Ascending aorta (tissue), 2 donors: ENCODE measurements around the gene FHIT. TPM values are rescaled to one million over a fixed set of nuclear protein-coding genes. Genes with fewer than 3 reads are reported as not detected.

Experiments used
- DNase-seq, 2 donors: peaks; one replicate each; pipeline ENCODE4 v3.0.0-alpha.2; 2019; ENCODE audit warnings: low spot score in 2 of 2
- H3K27ac ChIP-seq, 2 donors: fragments of 200-600 bp; sonication (generic); one replicate each; pipeline ENCODE4 v1.5.1; 2016 to 2017; ENCODE audit warnings: mild to moderate bottlenecking in 1 of 2
- H3K27me3 ChIP-seq: fragments of 200-600 bp; sonication (generic); one replicate; pipeline ENCODE4 v1.5.1; 2017
- H3K36me3 ChIP-seq, 2 donors: fragments of 200-600 bp; sonication (generic); one replicate each; pipeline ENCODE4 v1.5.1; 2016
- H3K4me1 ChIP-seq, 2 donors: fragments of 200-600 bp; sonication (generic); one replicate each; pipeline ENCODE4 v1.5.1; 2016 to 2017; ENCODE audit warnings: mild to moderate bottlenecking in 1 of 2
- H3K4me3 ChIP-seq, 2 donors: fragments of 200-600 bp; sonication (generic); one replicate each; pipeline ENCODE4 v1.5.1; 2016 to 2017; ENCODE audit warnings: mild to moderate bottlenecking in 1 of 2
- H3K9me3 ChIP-seq, 2 donors: fragments of 200-600 bp; sonication (generic); one replicate each; pipeline ENCODE4 v1.5.1; 2016
- intact Hi-C: fragments of 100-400 bp; cut with DNase I; formaldehyde crosslinking; loops from one replicate; pipeline ENCODE4 v1.15.1; 2023
- total RNA-seq: library from RNA; depleted of rRNA; stranded (reverse); fragments of >200 nt; gene quantifications from one replicate; pipeline ENCODE4 v1.1.0, GENCODE V29; 2016
- TF ChIP-seq, protein P1 (sequence below), 3 experiments: fragments of 200-600 bp in 2 of 3; fragments of 450-650 bp in 1 of 3; sonication (generic) in 2 of 3; IDR thresholded peaks; one replicate each; pipeline ENCODE4 v1.5.1; 2016 to 2019; ENCODE audit warnings: antibody characterized with exemption in 3 of 3, mild to moderate bottlenecking in 1 of 3, moderate library complexity in 1 of 3

FHIT gene
- total RNA-seq, 1 donor from 2014 or later = 0.21 TPM

DNA sequence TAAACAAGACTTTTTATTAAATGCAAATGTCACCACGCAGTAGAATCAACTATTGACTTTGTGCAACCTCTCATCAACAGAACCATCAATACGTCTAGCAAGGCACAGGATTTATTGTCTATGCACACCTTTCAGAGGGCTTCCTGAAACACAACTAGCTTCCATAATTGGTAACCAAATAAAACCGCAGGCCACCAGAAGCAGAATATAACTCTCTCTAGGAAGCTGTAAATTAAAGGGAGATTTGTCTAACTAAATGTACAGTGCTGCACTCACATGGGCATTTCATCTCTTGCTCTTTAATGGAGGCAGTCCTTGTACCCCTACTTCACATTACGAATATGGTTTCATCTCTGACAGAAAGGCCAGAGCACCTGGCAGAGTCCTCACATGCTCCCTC lies 93.0 kb downstream of the FHIT start:
- no peak overlapping the region for H3K27ac ChIP-seq
- no peaks in the 10 kb centered on the region for H3K9me3 ChIP-seq
- no peaks in the 10 kb centered on the region for H3K4me1 ChIP-seq
- no peaks in the 10 kb centered on the region for H3K27me3 ChIP-seq
- H3K4me3 ChIP-seq = no peak overlapping the region
- no peak for DNase-seq
- TF ChIP-seq, protein P1, sequence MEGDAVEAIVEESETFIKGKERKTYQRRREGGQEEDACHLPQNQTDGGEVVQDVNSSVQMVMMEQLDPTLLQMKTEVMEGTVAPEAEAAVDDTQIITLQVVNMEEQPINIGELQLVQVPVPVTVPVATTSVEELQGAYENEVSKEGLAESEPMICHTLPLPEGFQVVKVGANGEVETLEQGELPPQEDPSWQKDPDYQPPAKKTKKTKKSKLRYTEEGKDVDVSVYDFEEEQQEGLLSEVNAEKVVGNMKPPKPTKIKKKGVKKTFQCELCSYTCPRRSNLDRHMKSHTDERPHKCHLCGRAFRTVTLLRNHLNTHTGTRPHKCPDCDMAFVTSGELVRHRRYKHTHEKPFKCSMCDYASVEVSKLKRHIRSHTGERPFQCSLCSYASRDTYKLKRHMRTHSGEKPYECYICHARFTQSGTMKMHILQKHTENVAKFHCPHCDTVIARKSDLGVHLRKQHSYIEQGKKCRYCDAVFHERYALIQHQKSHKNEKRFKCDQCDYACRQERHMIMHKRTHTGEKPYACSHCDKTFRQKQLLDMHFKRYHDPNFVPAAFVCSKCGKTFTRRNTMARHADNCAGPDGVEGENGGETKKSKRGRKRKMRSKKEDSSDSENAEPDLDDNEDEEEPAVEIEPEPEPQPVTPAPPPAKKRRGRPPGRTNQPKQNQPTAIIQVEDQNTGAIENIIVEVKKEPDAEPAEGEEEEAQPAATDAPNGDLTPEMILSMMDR (IDR thresholded peaks at IDR 0.05) = no peak
- H3K36me3 ChIP-seq = no peaks in the 10 kb centered on the region
- intact Hi-C loops = no loop called here

DNA sequence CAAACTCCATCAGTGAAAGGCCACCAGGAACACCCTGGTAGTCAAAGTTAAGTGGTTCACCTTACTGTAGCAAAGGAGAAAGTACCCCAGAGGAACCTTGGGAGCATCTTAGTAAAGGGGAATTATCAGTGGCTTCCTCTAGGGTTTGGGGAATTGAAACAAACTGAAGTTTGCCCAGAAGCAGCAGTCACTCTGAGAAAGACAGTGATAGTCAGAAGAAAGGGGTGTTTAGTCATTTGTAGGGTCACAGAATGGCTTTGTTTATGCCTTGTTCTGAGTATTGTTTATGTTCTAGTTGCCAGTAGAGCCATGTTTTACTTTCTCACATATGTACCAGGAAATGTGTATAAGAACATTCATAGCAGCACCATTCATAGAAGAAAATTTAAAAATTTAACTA lies 93.8 kb downstream of the FHIT start:
- TF ChIP-seq, protein P1 (IDR thresholded peaks at IDR 0.05) = no peak
- Histone ChIP-seq H3K4me1 (no peaks in the 10 kb centered on the region), H3K36me3 (no peaks in the 10 kb centered on the region), H3K27ac (no peak overlapping the region), H3K9me3 (no peaks in the 10 kb centered on the region), H3K27me3 (no peaks in the 10 kb centered on the region), H3K4me3 (no peak overlapping the region)
- intact Hi-C loops = no loop called here
- no peak for DNase-seq

DNA sequence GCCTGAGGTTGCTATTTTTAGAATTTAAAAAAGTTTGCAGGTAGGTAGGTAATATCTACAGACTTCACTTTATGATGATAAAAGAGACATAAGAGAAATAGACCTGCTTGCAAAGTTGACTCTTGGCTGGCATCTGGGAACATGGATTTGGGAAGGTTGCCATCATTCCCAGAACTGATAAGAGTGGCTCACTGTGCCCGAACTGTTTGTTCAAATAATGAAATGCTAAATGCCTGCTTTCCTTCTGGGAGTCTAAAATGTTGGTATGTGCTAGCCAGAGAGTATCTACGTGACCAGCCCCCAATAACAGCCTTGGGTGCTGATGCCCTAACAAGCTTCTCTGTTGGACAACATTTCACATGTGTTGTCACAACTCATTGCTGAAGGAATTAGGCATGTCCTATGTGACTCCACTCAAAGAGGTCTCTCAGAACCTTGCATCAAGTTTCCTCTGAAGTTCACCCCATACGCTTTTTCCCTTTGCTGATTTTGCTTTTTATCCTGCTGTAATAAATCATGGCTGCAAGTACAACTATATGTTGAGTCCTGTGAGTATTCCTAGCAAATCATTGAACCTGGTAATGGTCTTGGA lies 95.5 kb downstream of the FHIT start:
- Histone ChIP-seq H3K9me3 (no peaks in the 10 kb centered on the region), H3K27ac (no peak overlapping the region), H3K36me3 (no peaks in the 10 kb centered on the region), H3K4me3 (no peak overlapping the region), H3K4me1 (no peaks in the 10 kb centered on the region), H3K27me3 (no peaks in the 10 kb centered on the region)
- DNase-seq = no peak
- TF ChIP-seq, protein P1 (IDR thresholded peaks at IDR 0.05) = no peak
- intact Hi-C loops = no loop called here

DNA sequence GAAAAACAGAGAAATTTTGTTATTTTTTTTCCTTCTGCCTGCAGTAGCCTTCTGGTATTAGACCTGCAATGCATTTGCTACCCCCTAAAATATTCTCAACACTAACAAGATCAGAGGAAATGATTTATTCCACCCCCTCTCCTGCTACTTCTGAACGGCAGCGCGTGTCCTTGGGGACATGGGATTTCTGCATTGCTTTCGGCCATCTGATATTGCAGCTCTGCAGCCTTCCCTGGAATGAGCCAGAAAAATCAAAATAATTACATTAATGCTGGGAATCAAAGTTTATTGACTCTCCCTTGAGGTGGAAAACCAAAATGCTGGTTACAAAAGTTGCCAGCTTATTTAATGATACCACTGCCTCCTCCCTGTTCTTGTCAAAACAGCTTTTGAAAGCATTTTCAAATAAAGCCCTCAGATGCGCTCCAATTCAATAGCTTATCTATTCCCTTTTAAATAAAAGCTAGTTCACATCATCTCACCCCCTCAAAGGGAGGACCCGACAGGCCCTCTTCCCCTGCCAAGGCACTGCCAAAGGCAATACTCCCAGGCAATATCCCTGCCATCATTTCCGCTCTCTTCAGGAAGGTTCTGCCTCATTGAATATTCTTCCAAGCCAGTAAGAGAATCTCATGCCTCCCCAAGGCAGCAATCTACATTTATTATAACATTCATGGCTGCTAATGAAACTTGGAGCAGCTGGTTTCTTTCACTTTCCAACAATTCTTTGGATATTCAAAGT lies 96.6 kb downstream of the FHIT start:
- Histone ChIP-seq H3K4me1 (no peaks in the 10 kb centered on the region), H3K27ac (no peak overlapping the region), H3K4me3 (no peak overlapping the region), H3K27me3 (no peaks in the 10 kb centered on the region), H3K36me3 (no peaks in the 10 kb centered on the region), H3K9me3 (no peaks in the 10 kb centered on the region)
- intact Hi-C loops = no loop called here
- TF ChIP-seq, protein P1 (IDR thresholded peaks at IDR 0.05) = no peak
- DNase-seq = no peak

DNA sequence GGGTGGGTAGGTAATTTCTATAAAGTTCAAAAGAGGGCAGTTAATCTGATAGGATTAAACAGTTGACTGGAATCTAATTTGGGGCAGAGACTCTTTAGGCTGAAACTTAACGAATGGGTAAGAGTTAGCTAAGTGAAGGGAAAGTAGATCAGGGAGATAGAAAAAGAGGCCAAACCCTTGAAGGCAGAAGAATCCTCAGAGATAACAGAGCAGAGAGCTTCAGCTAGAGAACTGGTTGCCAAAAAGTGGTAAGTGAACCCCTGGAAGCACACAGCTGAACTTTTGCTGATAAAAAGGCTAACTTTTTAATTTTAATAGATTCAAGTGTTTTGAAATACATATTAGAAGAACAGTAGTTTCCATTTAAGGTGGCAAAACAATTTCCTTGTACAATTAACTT lies 99.2 kb downstream of the FHIT start:
- H3K4me1 ChIP-seq = no peaks in the 10 kb centered on the region
- no peak overlapping the region for H3K4me3 ChIP-seq
- H3K27me3 ChIP-seq = no peaks in the 10 kb centered on the region
- intact Hi-C loops = no loop called here
- H3K9me3 ChIP-seq = no peaks in the 10 kb centered on the region
- H3K36me3 ChIP-seq = no peaks in the 10 kb centered on the region
- no peak overlapping the region for H3K27ac ChIP-seq
- TF ChIP-seq, protein P1 (IDR thresholded peaks at IDR 0.05) = no peak
- DNase-seq = no peak
